BLaER1 (cell line): Measurements from ENCODE around the gene DUS1L.

Experiments used
- H3K27ac ChIP-seq: shearing (Covaris generic); formaldehyde crosslinking; 2 replicates; pipeline ENCODE4 v1.8.1; 2022
- H3K27me3 ChIP-seq: shearing (Covaris generic); formaldehyde crosslinking; 2 replicates; pipeline ENCODE4 v1.8.1; 2022
- H3K36me3 ChIP-seq: shearing (Covaris generic); formaldehyde crosslinking; 2 replicates; pipeline ENCODE4 v1.8.1; 2022
- H3K4me1 ChIP-seq: shearing (Covaris generic); formaldehyde crosslinking; 2 replicates; pipeline ENCODE4 v1.8.1; 2022
- H3K4me2 ChIP-seq: shearing (Covaris generic); formaldehyde crosslinking; 2 replicates; pipeline ENCODE4 v1.8.1; 2022
- H3K4me3 ChIP-seq: shearing (Covaris generic); formaldehyde crosslinking; 2 replicates; pipeline ENCODE4 v1.8.1; 2022
- H3K9ac ChIP-seq: shearing (Covaris generic); formaldehyde crosslinking; 2 replicates; pipeline ENCODE4 v1.8.1; 2022
- H3K9me3 ChIP-seq: shearing (Covaris generic); formaldehyde crosslinking; 2 replicates; pipeline ENCODE4 v1.8.1; 2022
- H4K20me1 ChIP-seq: shearing (Covaris generic); formaldehyde crosslinking; 2 replicates; pipeline ENCODE4 v1.8.1; 2022
- Cebpa-rat ChIP-seq: shearing (Covaris generic); IDR thresholded peaks from 2 replicates; pipeline ENCODE4 v1.8.1; 2022

Gene DUS1L

DNA sequence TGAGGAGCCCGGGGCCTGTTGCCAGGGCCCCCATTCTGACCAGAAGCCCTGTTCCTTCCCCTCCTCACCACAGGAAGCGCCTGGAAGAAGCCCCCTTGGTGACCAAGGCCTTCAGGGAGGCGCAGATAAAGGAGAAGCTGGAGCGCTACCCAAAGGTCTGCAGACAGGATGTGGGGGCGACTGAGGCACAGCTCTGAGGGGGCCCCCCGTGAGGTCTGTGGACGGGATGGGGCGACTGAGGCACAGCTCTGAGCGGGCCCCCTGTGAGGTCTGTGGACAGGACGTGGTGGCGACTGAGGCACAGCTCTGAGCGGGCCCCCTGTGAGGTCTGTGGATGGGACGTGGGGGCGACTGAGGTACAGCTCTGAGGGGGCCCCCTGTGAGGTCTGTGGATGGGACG, 56.2 kb downstream of the DUS1L start:
- TF ChIP-seq Cebpa-rat: no peak
- H3K4me3 ChIP-seq: no peak overlapping the region
- peaks cover 81% of the 10 kb centered on the region for H4K20me1 ChIP-seq
- peaks cover 80% of the 10 kb centered on the region for H3K4me1 ChIP-seq
- no peak overlapping the region for H3K4me2 ChIP-seq
- no peak overlapping the region for H3K27ac ChIP-seq
- no peak overlapping the region for H3K9ac ChIP-seq
- H3K9me3 ChIP-seq: no peaks in the 10 kb centered on the region
- H3K27me3 ChIP-seq: peaks cover 46% of the 10 kb centered on the region
- H3K36me3 ChIP-seq: no peaks in the 10 kb centered on the region; the same call in 1 of the 2 replicates

DNA sequence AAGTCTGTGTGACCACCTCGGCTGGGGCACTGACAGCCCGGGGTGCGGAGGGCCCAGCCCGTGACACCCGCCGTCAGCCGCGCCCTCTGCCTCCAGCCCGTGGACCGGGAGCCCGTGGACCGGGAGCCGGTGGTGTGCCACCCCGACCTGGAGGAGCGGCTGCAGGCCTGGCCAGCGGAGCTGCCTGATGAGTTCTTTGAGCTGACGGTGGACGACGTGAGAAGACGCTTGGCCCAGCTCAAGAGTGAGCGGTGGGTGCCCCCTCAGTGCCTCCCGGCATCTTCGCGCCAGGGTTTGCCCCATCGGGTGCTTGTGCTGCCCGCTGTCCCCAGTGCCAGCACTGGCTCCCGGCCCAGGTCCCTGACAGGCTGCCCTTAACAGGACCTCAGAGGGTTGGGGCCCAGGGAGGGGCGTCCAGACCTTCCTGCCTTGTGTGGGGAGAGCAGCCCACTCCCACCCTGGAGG, 56.6 kb downstream of the DUS1L start:
- peaks cover 81% of the 10 kb centered on the region for H4K20me1 ChIP-seq
- no peak overlapping the region for H3K4me3 ChIP-seq
- no peaks in the 10 kb centered on the region for H3K9me3 ChIP-seq
- peaks cover 41% of the 10 kb centered on the region for H3K27me3 ChIP-seq
- no peaks in the 10 kb centered on the region; the same call in 1 of the 2 replicates for H3K36me3 ChIP-seq
- peaks cover 80% of the 10 kb centered on the region for H3K4me1 ChIP-seq
- no peak overlapping the region for H3K4me2 ChIP-seq
- no peak for TF ChIP-seq Cebpa-rat
- H3K27ac ChIP-seq: no peak overlapping the region
- no peak overlapping the region for H3K9ac ChIP-seq

DNA sequence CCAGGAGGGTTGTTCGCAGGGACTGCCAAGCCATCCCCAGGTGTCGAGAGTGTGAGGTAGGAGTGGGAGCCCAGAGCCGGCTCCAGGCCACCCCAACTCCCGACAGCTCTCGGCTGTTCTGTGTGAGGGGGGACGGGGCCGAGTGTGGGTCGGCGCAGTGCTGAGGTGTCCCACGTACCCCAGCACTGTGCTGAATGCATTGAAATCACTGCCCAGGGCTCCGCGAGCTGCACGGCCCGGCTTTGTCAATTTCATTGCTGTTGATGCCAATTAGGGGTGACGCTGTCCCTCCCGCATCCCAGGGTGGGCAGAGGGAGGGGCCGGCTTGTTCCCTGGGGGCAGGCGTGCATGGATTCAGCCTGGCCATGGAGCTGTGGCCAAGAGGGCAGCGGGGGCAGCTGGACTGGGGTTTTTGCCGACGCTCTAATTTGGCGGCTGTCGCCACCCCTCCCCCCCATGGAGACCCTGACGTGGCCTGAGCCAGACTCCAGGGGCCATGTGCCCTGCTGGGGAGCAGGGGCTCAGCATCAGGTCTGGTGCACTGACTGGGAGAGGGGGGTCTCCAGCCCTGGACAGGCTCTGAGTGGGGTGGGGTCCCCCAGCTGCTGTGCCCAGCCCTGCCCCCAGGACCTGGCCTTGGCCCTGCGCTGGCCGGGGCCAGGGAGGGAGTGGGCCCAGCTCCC, 57.2 kb downstream of the DUS1L start:
- Histone ChIP-seq H3K4me2 (peak overlapping the region; percentile 70), H4K20me1 (peaks cover 81% of the 10 kb centered on the region), H3K36me3 (no peaks in the 10 kb centered on the region; the same call in 1 of the 2 replicates), H3K9ac (no peak overlapping the region), H3K9me3 (no peaks in the 10 kb centered on the region), H3K4me3 (no peak overlapping the region), H3K27me3 (peaks cover 35% of the 10 kb centered on the region), H3K27ac (no peak overlapping the region), H3K4me1 (peaks cover 80% of the 10 kb centered on the region)
- TF ChIP-seq Cebpa-rat: no peak
